ENCODE results near the gene KRTAP10-4.
A peak's percentile ranks its signal among the peaks of the same experiment; 100 is the strongest.

Gene KRTAP10-4

DNA sequence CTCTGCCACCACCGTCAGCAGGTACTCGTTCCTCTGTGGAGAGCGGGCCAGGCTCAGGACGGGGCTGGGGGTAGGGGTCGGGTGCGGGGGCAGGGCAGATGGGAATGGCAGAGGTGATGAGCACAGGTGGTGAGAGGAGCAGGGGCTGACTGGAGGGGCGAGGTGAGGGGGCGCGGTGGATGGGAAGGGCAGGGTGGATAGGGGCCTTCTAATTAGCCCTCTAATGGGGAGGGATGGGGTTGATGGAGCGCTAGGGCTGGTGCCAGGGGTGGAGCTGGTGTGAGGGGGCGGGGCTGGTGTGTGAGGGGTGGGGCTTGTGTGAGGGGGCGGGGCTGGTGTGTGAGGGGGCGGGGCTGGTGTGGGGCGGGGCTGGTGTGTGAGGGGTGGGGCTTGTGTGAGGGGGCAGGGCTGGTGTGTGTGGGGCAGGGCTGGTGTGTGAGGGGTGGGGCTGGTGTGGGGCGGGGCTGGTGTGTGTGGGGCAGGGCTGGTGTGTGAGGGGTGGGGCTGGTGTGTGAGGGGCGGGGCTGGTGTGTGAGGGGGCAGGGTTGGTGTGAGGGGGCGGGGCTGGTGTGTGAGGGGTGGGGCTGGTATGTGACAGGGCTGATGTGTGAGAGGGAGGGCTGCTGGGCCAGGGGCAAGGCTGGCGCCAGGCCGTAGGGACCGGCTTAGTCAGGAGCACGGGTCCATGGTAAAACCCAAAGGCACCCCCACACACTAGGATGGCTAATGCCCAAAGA, 39.5 kb upstream of the KRTAP10-4 start:
- no peak for DNase-seq (ENCODE audit: low spot score)

DNA sequence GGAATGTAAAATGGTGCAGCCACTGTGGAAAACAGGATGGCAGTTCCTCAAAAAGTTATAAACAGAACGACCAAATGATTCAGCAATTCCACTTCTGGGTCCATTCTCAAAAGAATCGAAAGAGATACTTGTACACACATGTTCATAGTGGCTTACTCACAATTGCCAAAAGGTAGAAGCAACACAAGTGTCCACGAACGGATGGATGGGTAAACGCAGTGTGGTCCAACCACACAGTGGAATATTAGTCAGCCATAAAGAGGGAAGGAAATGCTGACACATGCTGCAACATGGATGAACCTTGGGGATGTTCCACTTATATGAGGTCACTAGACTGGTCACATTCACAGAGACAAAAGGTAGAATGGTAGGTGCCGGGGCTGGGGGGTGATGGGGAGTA, 38.8 kb upstream of the KRTAP10-4 start:
- DNase-seq (ENCODE audit: low spot score), result no peak

GRCh38 chr21:44535963-44536362, 37.6 kb upstream of the KRTAP10-4 start:
- DNase-seq (ENCODE audit: low spot score), result no peak

DNA sequence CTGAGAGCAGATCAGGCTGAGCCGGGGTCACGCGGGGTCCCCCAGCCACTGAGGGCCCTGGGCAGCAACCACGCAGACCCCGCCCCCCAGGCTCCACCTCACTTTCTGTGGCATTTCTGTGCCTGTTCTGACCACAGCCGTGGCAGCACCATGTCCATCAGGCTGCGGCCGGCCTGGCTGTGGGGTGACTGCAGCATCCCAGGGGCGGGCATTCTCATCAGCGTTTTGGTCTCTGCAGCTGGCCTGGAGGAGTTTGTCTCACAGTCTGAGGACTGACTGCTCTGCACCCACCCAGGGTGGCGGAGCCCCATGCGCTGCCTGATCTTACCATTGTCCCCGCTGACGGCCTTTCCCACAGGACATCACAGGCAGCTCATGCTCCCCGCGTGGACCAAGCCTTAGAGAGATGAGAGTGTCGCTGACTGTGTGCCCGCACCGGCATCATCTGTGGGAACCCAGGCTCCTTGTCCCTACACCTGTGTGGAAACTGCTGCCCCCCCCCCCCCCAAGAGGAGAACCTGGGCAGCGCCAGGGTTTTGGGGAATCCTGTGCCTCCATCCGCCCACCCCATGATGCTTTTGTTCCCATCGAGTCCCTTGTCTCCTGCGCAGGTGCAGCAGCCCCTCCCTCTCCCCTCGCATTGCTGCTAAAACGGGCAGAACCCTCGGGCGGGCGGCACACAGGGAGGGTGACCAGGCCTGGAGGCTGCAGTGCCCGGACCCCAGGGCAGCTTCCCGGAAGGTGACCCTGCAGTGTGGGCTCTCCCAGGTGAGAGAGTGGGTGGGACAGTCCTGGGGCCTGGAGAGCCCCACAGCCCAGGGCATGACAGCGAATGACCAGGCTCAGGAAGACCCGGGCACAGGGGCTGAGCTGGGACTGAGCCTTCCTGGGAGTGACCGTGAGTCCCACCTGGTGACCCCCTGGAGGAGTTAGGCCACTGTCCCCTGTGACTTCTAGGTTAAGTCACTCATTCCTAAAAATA, 35.3 kb upstream of the KRTAP10-4 start:
- no peak for DNase-seq (ENCODE audit: low spot score)

- DNase-seq (ENCODE audit: low spot score), result no peak
Observed at GRCh38 chr21:44539046-44539445, 34.5 kb upstream of the KRTAP10-4 start.

DNA sequence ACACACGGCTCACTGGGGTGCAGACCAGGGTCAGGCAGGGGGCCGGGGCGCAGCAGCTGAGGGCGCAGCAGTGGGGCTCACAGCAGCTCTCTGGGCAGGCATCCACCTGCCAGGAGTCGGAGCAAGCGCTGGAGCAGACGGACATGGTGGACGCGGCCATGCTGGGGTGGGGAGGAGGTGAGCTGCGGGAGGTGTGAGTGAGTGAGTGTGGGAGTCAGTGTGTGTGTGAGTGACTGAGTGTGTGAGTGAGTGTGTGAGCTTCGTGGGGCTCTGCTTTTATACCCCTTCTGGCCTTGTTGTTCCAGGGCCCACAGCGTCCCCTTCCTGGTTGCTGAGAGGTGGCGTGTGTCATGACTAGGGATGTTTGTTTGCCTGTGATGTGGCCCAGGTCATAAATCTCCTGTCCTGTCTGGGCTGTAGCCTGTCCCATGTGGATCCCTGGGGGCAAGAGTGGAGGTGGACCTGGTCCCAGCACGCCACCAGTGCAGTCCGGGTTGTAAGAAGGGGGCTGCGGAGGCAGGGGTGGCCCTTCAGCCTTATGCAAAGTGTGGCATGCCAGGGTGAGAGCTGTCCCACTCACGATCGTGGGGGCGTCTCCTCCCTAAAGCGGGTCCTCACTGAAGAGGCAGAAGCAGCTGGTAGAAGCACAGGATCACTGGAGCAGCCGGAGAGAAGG, 33.4 kb upstream of the KRTAP10-4 start, which contains the start of gene KRTAP10-1:
TSS of gene KRTAP10-1 (minus strand) at position 205 of the 676 bp plus-strand sequence. CDS start at position 160, 45 bp downstream.
- no peak for DNase-seq (ENCODE audit: low spot score)

GRCh38 chr21:44540741-44541288, 32.7 kb upstream of the KRTAP10-4 start:
- DNase-seq (ENCODE audit: low spot score), result no peak

- no peak for DNase-seq (ENCODE audit: low spot score)
Observed at GRCh38 chr21:44542716-44543115, 30.8 kb upstream of the KRTAP10-4 start.

- no peak for DNase-seq (ENCODE audit: low spot score)
Observed at GRCh38 chr21:44544566-44544965, 29.0 kb upstream of the KRTAP10-4 start.

DNA sequence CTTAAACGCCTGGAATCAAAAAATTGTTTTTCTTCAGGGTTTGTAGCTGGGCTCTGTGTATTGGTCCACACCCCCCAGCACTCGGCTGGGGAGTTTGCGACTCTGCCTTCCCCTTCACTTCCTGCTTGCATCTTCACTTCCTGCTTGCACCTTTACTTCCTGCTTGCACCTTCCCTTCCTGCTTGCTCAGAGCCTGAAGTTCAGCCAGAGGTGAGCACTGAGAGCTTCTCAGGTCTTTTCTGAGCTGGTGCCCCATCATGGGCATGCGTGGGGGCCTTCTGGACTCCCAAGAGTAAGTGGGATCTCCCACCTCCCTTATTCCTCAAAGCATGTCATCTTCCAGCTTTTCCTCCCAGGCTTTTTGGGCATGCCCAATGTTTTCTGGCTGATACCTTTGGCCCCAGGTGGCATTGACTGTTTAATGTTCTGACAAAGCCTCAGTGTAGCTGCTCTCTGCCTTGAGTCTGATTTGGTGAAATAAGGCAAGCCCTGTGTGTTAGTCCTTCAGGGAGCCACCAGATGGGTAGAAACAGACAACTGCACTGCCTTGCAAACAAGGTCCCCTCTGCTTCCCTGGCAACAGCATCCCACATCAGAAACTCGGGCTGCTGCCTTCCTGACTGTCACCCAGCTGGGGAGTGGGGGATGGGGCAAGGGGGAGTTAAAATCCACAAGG, 25.7 kb upstream of the KRTAP10-4 start:
- no peak for DNase-seq (ENCODE audit: low spot score)

- no peak for DNase-seq (ENCODE audit: low spot score)
Observed at GRCh38 chr21:44548381-44548780, 25.1 kb upstream of the KRTAP10-4 start.

DNA sequence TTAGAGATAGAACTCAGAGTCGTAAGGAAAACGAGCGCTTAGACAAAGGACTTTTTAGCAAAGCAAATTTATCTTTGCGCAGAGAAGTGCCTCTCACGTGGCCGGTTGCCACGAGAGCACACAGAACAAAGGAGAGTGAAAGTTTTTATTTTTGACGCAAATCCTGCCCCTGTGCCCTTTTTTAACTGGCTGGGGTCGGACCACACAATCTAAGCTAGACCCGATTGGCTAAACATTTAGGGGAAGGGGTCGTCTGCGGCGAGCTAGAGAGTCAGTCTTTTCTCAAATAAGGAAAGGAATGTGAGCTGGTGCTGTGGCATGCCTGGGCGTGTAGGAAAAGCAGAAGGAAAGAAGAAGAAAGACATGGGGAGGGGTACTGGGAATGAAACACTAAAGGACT, 24.6 kb upstream of the KRTAP10-4 start:
- no peak for DNase-seq (ENCODE audit: low spot score)

DNA sequence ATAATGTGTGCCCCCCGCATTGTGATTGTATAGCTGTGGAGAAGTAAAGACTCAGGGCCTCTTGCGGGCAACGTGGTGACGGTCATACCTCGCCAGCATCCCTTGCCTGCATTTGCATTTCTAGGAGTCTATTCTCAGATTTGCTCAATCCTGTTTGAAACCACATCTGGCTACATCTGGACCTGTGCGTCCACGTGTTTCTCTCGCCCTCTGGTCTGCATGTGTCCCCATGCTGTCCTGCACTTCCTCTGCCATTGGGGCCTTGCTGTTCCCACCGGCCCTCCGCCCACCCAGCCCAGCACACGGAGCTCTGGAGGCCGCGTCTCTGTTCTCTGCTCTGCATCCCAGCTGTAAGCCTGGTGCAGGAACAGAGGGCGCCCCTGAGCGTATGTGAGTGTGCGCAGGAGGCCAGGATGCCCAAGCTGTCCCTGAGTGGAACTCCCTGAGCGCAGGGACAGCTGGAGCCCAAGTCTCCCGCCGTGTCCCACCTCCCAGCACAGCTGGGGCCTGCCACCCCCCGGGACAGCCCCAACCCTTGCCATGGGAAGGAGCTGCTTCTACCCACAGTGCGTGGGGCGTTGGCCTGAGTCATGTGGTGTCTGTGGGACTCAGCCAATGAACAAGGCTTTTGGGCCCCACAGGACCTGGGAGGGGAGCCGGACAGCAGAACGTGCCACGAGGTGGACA, 23.9 kb upstream of the KRTAP10-4 start:
- peak; percentile 16 for DNase-seq (ENCODE audit: low spot score)

- peak; percentile 24 for DNase-seq (ENCODE audit: low spot score)
Observed at GRCh38 chr21:44550285-44550684, 23.2 kb upstream of the KRTAP10-4 start.

- DNase-seq (ENCODE audit: low spot score), result peak; percentile 4
Observed at GRCh38 chr21:44550807-44551206, 22.7 kb upstream of the KRTAP10-4 start.

- peak; percentile 18 for DNase-seq (ENCODE audit: low spot score)
Observed at GRCh38 chr21:44551340-44551961, 22.1 kb upstream of the KRTAP10-4 start, which contains the start of gene KRTAP10-2. TSS of gene KRTAP10-2 (minus strand) at chr21:44551505. CDS start at chr21:44551458, 47 bp downstream.

GRCh38 chr21:44552136-44552535, 21.4 kb upstream of the KRTAP10-4 start:
- DNase-seq (ENCODE audit: low spot score), result peak; percentile 11

- DNase-seq (ENCODE audit: low spot score), result peak; percentile 11
Observed at GRCh38 chr21:44552681-44553080, 20.8 kb upstream of the KRTAP10-4 start.

GRCh38 chr21:44555200-44555875, 18.2 kb upstream of the KRTAP10-4 start:
- peak; percentile 25 for DNase-seq (ENCODE audit: low spot score)

GRCh38 chr21:44556879-44557278, 16.6 kb upstream of the KRTAP10-4 start:
- DNase-seq (ENCODE audit: low spot score), result no peak
